Measurements from ENCODE around the gene LRCOL1.

GRCh38 chr12:132611620-132612019 is 1.2 kb upstream of the LRCOL1 start:
- no peak for TF ChIP-seq CTCF (IDR thresholded peaks at IDR 0.05)
- TF ChIP-seq POLR2A (IDR thresholded peaks at IDR 0.05): no peak
